Cerebellar cortex (tissue), 1 donor: ENCODE results near the gene KDM5A.

ENCODE experiments used
- DNase-seq: peaks from one replicate; pipeline ENCODE4 v3.0.0-alpha.2; 2015; ENCODE audit warnings: low spot score

KDM5A gene

GRCh38 chr12:272942-273341 lies 116.2 kb downstream of the KDM5A start:
- DNase-seq, result no peak

GRCh38 chr12:271161-271560 lies 118.0 kb downstream of the KDM5A start:
- peak; percentile 84 for DNase-seq

- DNase-seq, result peak; percentile 62
Measured at GRCh38 chr12:269191-269590, 119.9 kb downstream of the KDM5A start.

- DNase-seq, result no peak
Measured at GRCh38 chr12:268483-268840, 120.7 kb downstream of the KDM5A start.

- peak; percentile 80 for DNase-seq
Measured at GRCh38 chr12:267581-268482, 121.3 kb downstream of the KDM5A start.

GRCh38 chr12:265096-265495 lies 124.0 kb downstream of the KDM5A start:
- no peak for DNase-seq

- no peak for DNase-seq
Measured at GRCh38 chr12:264269-264668, 124.9 kb downstream of the KDM5A start.

- no peak for DNase-seq
Measured at GRCh38 chr12:263574-263973, 125.5 kb downstream of the KDM5A start.

GRCh38 chr12:262817-263216 lies 126.3 kb downstream of the KDM5A start, which contains the start of gene SLC6A13:
Gene SLC6A13 (minus strand): TSS chr12:262836. CDS start chr12:260052, 2,784 bp downstream.
- DNase-seq, result no peak

- DNase-seq, result no peak
Measured at GRCh38 chr12:262113-262512, 127.0 kb downstream of the KDM5A start.

GRCh38 chr12:257521-258321 lies 131.4 kb downstream of the KDM5A start:
- DNase-seq, result no peak

GRCh38 chr12:256958-257357 lies 132.2 kb downstream of the KDM5A start:
- no peak for DNase-seq

GRCh38 chr12:256225-256624 lies 132.9 kb downstream of the KDM5A start:
- no peak for DNase-seq

GRCh38 chr12:254912-255311 lies 134.2 kb downstream of the KDM5A start:
- no peak for DNase-seq

GRCh38 chr12:254039-254438 lies 135.1 kb downstream of the KDM5A start:
- no peak for DNase-seq

- no peak for DNase-seq
Measured at GRCh38 chr12:253116-253831, 135.8 kb downstream of the KDM5A start.

GRCh38 chr12:252636-253035 lies 136.5 kb downstream of the KDM5A start:
- DNase-seq, result no peak

GRCh38 chr12:247271-247670 lies 141.8 kb downstream of the KDM5A start:
- no peak for DNase-seq

- no peak for DNase-seq
Measured at GRCh38 chr12:243381-243780, 145.7 kb downstream of the KDM5A start.

GRCh38 chr12:242496-242895 lies 146.6 kb downstream of the KDM5A start:
- DNase-seq, result no peak

GRCh38 chr12:241266-241665 lies 147.9 kb downstream of the KDM5A start:
- no peak for DNase-seq

- DNase-seq, result no peak
Measured at GRCh38 chr12:240566-240965, 148.6 kb downstream of the KDM5A start.
